Smooth muscle cell (in vitro differentiated cells): ENCODE data around the gene NAV2. TPM values are rescaled to one million over a fixed set of nuclear protein-coding genes. Genes with fewer than 3 reads are reported as not detected.

ENCODE experiments used
- DNase-seq: peaks from one replicate; lab custom pipeline; 2025; ENCODE audit not compliant: unreplicated experiment; lab: John Stamatoyannopoulos, UW
- H2AFZ ChIP-seq: fragments of 200-600 bp; sonication (generic); 2 replicates; pipeline ENCODE4 v1.6.0; 2016; ENCODE audit warnings: antibody characterized with exemption, low read depth, mild to moderate bottlenecking
- H3F3A ChIP-seq: fragments of 200-600 bp; sonication (generic); 2 replicates; pipeline ENCODE4 v1.6.0; 2017; ENCODE audit warnings: antibody characterized with exemption, low read depth
- H3K27ac ChIP-seq: fragments of 200-600 bp; sonication (generic); 2 replicates; pipeline ENCODE4 v1.5.1; 2016; ENCODE audit warnings: low read depth, mild to moderate bottlenecking
- H3K27me3 ChIP-seq: fragments of 200-600 bp; sonication (generic); 2 replicates; pipeline ENCODE4 v1.6.1; 2016; ENCODE audit warnings: low read depth, mild to moderate bottlenecking
- H3K36me3 ChIP-seq: fragments of 200-600 bp; sonication (generic); 2 replicates; pipeline ENCODE4 v1.5.1; 2016; ENCODE audit warnings: low read depth
- H3K4me1 ChIP-seq: fragments of 200-600 bp; sonication (generic); 2 replicates; pipeline ENCODE4 v1.5.1; 2016; ENCODE audit warnings: low read depth
- H3K4me2 ChIP-seq: fragments of 200-600 bp; sonication (generic); 2 replicates; pipeline ENCODE4 v1.6.0; 2016; ENCODE audit warnings: mild to moderate bottlenecking
- H3K4me3 ChIP-seq: fragments of 200-600 bp; sonication (generic); 2 replicates; pipeline ENCODE4 v1.5.1; 2016; ENCODE audit warnings: mild to moderate bottlenecking
- H3K79me2 ChIP-seq: fragments of 200-600 bp; sonication (generic); 2 replicates; pipeline ENCODE4 v1.6.0; 2016; ENCODE audit warnings: low read depth, mild to moderate bottlenecking
- H3K9ac ChIP-seq: fragments of 200-600 bp; sonication (generic); 2 replicates; pipeline ENCODE4 v1.6.0; 2016; ENCODE audit warnings: low read depth
- H3K9me3 ChIP-seq: fragments of 200-600 bp; sonication (generic); replicated peaks from 2 replicates; pipeline ENCODE4 v1.5.1; 2016; ENCODE audit warnings: low read depth
- H4K20me1 ChIP-seq: fragments of 200-600 bp; sonication (generic); 2 replicates; pipeline ENCODE4 v1.6.0; 2016; ENCODE audit warnings: low read depth
- CTCF ChIP-seq: fragments of 200-600 bp; sonication (generic); IDR thresholded peaks from 2 replicates; pipeline ENCODE4 v1.5.1; 2017; ENCODE audit warnings: borderline replicate concordance, mild to moderate bottlenecking, antibody characterized with exemption; ENCODE audit not compliant: insufficient read depth, poor library complexity, severe bottlenecking
- WGBS: methylation state at CpG from one replicate; pipeline ENCODE4 v1.1.7; 2016; ENCODE audit warnings: low lambda C conversion rate; 5-methylcytosine and 5-hydroxymethylcytosine counted together
- polyA plus RNA-seq: library from polyadenylated mRNA; unstranded; fragments of >200 nt; fragmentation: Nextera tagmentation; extraction: Ambion mirVana; gene quantifications from 2 replicates; pipeline ENCODE4 v1.2.1, GENCODE V29; 2016
- total RNA-seq: library from RNA; depleted of rRNA; stranded (reverse); fragments of >200 nt; gene quantifications from 2 replicates; pipeline ENCODE4 v1.2.3, GENCODE V29; 2014

The NAV2 gene
- total and polyA plus RNA-seq, 2 experiments from 2014 or later, result 14.1 to 67.5 TPM

- no peak overlapping the region for H3K9ac ChIP-seq
- 57% methylated on average over 4 of the region's 4 CpGs for WGBS
- no peaks in the 10 kb centered on the region for H3K9me3 ChIP-seq
- H3K79me2 ChIP-seq, result no peaks in the 10 kb centered on the region
- no peaks in the 10 kb centered on the region for H3K36me3 ChIP-seq
- no peak for DNase-seq
- no peaks in the 10 kb centered on the region for H3K4me1 ChIP-seq
- H3K27me3 ChIP-seq, result no peaks in the 10 kb centered on the region
- no peak for TF ChIP-seq CTCF
- H3K4me2 ChIP-seq, result no peak overlapping the region
- no peak overlapping the region for H3K4me3 ChIP-seq
- H3K27ac ChIP-seq, result no peak overlapping the region
- H4K20me1 ChIP-seq, result no peaks in the 10 kb centered on the region
- no peak overlapping the region for H2AFZ ChIP-seq
- H3F3A ChIP-seq, result peaks cover 4% of the 10 kb centered on the region
These were observed 14.9 kb upstream of the NAV2 start for GRCh38 chr11:19697721-19698121.

GRCh38 chr11:19698493-19699292 lies 13.9 kb upstream of the NAV2 start:
- Histone ChIP-seq H2AFZ (no peak overlapping the region), H3F3A (peaks cover 4% of the 10 kb centered on the region), H3K79me2 (no peaks in the 10 kb centered on the region), H4K20me1 (no peaks in the 10 kb centered on the region), H3K27me3 (no peaks in the 10 kb centered on the region), H3K9me3 (no peaks in the 10 kb centered on the region), H3K36me3 (no peaks in the 10 kb centered on the region), H3K4me2 (no peak overlapping the region), H3K9ac (no peak overlapping the region), H3K4me3 (no peak overlapping the region), H3K27ac (no peak overlapping the region), H3K4me1 (no peaks in the 10 kb centered on the region)
- no peak for DNase-seq
- 86% methylated on average over 8 of the region's 8 CpGs for WGBS
- TF ChIP-seq CTCF, result no peak

GRCh38 chr11:19701421-19701820 lies 11.2 kb upstream of the NAV2 start:
- peaks cover 4% of the 10 kb centered on the region for H3F3A ChIP-seq
- H3K4me2 ChIP-seq, result no peak overlapping the region
- H3K79me2 ChIP-seq, result no peaks in the 10 kb centered on the region

More at GRCh38 chr11:19701421-19701820, 11.2 kb upstream of the NAV2 start:
- WGBS, result 46% methylated on average over 2 of the region's 2 CpGs
- H2AFZ ChIP-seq, result no peak overlapping the region
- no peaks in the 10 kb centered on the region for H3K27me3 ChIP-seq
- H3K36me3 ChIP-seq, result no peaks in the 10 kb centered on the region
- H3K27ac ChIP-seq, result no peak overlapping the region
- no peak for DNase-seq
- no peak overlapping the region for H3K9ac ChIP-seq
- no peak for TF ChIP-seq CTCF
- no peaks in the 10 kb centered on the region for H4K20me1 ChIP-seq
- no peak overlapping the region for H3K4me3 ChIP-seq
- H3K9me3 ChIP-seq, result no peaks in the 10 kb centered on the region
- H3K4me1 ChIP-seq, result no peaks in the 10 kb centered on the region
